ENCODE data around the gene IKBKG.
"Not testable (repeated sequence)": the region's sequence is repeated elsewhere in the genome, so short reads cannot be mapped to it uniquely, and the experiment has no call there.

IKBKG gene

DNA sequence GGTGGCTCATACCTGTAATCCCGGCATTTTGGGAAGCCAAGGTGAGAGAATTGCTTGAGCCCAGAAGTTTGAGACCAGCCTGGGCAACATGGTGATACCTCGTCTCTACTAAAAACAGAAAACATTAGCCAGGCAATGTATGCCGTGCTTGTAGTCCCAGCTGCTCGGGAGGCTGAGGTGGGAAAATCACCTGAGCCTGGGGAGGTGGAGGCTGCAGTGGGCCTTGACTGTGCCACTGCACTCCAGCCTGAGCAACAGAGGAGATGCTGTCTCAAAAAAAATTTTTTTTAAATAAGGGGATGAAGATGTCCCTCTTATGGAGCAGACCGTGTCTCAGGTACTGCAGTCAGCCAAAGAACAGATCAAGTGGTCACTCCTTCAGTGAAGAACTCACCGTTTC is 58.1 kb downstream of the IKBKG start:
- DNase-seq (ENCODE audit: low read depth) = no peak

GRCh38 chrX:154607370-154607769 is 60.0 kb downstream of the IKBKG start:
- DNase-seq (ENCODE audit: low read depth) = no peak

- DNase-seq (ENCODE audit: low read depth) = not testable (repeated sequence)
These were observed 60.6 kb downstream of the IKBKG start for GRCh38 chrX:154607976-154608375.

DNA sequence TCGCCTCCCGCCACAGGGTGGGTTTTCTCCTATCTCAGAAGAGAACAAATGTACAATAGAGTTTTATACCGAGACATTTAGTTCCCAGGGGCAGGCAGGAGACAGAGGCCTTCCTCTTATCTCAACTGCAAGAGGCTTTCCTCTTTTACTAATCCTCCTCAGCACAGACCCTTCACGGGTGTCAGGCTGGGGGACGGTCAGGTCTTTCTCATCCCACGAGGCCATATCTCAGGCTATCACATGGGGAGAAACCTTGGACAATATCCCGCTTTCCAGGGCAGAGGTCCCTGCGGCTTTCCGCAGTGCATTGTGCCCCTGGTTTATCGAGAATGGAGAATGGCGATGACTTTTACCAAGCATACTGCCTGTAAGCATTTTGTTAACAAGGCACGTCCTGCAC is 61.4 kb downstream of the IKBKG start:
- not testable (repeated sequence) for DNase-seq (ENCODE audit: low read depth)

- not testable (repeated sequence) for DNase-seq (ENCODE audit: low read depth)
These were observed 63.7 kb downstream of the IKBKG start for GRCh38 chrX:154611146-154611545.

DNA sequence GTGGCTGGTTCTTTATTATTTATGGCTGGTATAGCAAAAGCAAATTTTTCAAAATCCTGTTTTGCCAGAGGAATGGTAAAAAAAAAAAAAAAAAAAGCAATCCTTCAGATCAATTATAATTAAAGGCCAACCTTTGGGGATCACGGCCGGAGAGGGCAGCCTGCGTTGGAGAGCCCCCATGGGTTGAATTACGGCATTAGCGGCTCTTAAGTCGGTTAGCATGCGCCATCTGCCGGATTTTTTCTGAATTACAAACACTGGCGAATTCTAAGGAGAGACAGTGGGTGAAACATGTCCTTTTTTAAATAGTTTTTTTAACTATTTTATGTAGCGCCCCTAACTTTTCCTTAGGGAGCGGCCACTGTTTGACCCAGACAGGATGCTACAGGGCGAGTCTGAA is 66.2 kb downstream of the IKBKG start:
- DNase-seq (ENCODE audit: low read depth) = not testable (repeated sequence)
